HG03108 (cell line): ENCODE results near the gene FUT9.
"Not testable (repeated sequence)": the region's sequence is repeated elsewhere in the genome, so short reads cannot be mapped to it uniquely, and the experiment has no call there.

ENCODE experiments used
- ATAC-seq: cut with Tn5 transposase; IDR thresholded peaks from one replicate; pipeline ENCODE4 v1.9.1; 2021; ENCODE audit warnings: moderate library complexity; ENCODE audit not compliant: unreplicated experiment

The FUT9 gene

DNA sequence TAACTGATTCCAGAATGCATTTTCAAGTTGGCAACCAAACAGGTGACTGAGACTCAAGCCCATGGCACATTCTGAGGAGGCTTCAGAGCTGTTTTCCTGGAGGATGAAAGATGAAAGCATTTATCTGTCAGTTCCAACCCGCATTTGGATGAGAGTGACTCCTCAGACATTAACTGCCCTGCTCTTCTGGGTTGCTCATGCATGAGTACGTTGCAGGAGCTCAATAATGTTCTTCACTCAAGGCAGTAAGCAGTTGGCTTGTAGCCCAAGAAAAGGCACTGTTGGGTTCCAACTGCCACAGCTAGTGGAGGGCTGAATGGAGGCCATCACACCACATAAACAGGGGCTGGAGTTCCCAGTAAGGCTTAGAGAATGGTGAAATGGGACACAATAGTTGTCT lies 155.3 kb downstream of the FUT9 start:
- no peak for ATAC-seq

DNA sequence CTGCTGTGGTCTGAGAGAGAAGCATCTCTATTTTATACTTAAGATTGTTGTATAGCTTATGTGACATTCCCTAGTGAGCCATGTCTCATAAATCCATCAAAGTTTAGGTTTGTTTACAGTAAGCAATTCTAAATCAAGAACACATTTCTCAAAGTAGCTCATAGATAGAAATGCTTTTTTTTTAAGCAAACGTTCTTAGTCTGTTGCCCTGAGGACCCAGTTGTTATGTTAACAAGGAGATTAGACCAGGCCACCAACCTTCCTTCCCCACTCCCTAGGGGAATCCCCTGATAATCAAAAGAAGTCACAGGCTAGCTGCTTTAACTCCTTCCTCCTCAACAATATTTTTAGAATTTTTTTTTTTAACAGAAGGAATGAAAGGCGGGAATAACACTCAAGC lies 169.0 kb downstream of the FUT9 start:
- ATAC-seq: no peak

DNA sequence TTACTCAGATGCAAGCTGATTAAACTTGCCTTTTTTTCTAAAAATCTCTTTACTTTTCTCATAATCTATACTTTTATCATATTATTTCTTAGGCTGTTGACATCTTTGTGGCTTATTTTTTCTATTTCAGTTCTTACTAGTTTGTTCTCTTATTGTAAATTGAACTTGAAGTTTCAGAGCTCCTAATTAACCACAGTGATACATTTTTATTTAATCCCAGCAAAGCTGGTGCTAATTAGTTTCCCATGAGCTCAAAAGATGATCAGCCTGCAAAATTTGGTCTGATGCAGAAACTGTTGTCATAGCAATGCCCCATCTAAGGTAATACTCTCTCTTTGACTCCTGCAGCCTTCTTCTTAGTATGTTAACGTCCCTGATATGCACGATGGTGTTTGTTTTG lies 170.3 kb downstream of the FUT9 start:
- no peak for ATAC-seq

DNA sequence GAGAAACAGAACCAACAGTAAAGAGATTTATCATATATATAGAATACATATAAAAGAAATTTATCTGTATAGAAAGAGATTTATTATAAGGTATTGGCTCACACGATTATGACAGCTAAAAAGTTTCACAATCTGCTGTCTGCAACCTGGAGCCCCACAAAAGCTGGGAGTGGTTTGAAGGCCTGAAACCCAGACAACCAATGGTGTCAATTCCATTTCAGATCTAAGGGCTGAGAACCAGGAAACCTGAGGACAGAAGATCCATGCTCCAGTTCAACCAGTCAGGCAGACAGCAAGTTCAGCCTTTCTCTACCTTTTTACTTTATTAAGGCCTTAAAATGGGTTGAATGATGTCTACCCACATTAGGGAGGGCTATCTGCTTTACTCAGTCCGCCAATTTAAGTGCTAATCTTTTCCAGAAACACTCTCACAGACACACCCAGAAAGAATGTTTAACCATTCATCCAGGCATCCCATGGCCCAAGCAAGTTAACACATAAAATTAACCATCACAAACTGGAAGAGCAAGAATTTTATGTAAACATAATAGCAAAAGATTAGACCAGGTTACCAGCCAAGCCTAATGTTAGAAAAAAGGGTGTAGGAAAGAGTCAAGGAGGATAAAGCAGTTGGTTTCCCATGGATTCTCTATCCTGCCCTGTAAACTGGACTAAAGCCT lies 170.9 kb downstream of the FUT9 start:
- no peak for ATAC-seq

DNA sequence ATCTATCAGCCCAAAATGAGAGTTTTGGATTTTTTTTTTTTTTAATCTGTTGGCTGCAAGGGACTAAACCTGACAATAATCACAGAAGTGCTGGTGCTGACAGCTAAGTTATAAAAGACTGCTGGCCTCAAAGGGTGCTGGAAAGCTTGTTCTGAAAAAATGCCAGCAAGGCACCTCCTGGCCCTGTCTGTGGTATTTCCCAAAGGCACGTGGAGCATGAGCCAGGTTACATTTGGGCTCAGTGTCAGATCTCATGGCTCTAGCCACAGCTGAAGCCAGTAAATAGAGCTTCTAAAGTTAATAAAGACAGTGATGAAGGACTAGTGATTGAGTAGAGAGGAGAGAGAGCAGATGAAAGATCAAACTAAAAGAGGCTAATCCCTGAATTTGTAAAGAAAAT lies 178.9 kb downstream of the FUT9 start:
- ATAC-seq: no peak

DNA sequence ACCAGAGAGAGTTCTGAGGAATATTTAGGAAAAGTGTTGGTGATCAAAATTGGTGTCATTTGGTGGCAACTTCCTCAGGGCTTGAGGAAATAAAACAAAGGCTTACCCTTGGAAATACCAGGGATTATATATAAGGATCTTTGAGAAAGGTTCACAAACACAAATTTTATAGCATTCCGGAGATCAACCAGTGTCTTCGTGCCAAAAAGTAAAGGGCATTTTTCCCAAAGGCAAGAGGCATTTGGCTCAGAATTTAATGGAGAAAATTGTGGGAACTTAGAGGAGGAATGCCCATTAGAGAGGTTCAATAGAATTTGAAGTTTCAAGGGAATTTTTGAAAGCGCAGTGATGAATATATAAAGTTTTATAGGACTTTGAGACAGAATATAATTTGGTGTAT lies 179.5 kb downstream of the FUT9 start:
- ATAC-seq: no peak

DNA sequence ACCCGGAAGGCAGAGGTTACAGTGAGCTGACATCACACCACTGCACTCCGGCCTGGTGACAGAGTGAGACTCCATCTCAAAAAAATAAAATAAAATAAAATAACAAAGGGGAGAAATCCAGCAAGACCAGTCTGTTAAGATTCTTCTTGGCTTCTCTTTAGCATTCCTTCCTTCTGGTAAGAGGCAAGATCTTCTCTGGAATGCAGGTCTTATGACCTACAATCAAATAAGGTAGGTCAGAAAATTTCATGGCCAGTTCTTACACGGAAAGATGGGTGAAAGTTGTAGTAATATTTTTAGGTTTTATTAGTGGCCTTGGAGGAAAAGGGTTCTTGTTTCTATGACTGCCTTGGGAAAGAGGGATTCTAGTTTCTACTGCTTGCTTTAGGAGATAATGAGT lies 180.9 kb downstream of the FUT9 start:
- no peak for ATAC-seq

DNA sequence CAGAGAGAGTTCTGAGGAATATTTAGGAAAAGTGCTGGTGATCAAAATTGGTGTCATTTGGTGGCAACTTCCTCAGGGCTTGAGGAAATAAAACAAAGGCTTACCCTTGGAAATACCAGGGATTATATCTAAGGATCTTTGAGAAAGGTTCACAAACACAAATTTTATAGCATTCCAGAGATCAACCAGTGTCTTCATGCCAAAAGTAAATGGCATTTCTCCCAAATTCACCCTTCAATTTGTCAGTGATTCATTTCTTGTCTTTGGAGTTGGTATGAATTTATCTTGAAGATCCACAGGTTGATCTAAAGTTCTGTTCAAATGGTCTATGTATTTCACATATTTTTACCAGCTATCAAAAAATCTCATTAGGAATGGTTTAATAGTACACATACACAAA lies 181.5 kb downstream of the FUT9 start:
- no peak for ATAC-seq

DNA sequence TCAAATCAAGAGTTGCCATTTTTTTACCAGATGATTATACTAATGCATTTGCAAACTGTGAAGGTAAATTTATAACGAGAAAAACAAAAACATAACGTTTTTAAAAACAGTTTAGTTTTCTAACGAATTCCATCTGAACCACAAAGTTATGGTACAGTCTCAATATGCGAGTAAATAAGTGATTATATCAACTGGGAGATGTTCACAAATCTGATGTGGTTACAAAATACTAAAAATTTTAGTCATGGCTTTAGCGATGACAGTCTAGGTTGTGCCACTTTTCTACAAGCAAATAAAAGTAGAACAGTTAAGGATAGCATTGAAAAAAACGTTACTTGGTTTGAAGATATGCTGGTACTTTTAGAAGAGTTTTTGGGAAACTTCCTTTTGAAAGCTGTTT lies 186.8 kb downstream of the FUT9 start:
- no peak for ATAC-seq

DNA sequence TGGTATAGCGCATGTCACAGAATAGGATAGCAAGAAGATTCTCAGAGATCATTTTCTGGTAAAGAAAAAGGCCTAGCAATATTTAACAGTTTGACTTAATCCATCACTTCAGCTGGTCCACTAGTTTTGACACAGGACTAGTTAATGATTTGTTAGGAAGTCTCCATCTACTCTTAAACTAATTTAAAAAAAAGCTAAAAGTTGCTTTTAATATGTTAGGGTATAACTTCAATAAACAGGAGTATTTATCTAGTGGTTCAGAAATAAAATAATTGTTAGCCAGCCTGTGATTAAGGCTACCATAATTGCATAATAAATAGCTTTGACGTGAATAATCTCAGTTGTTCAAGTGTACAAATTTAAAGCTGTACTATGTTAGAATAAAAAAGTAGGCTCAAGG lies 195.6 kb downstream of the FUT9 start:
- no peak for ATAC-seq

DNA sequence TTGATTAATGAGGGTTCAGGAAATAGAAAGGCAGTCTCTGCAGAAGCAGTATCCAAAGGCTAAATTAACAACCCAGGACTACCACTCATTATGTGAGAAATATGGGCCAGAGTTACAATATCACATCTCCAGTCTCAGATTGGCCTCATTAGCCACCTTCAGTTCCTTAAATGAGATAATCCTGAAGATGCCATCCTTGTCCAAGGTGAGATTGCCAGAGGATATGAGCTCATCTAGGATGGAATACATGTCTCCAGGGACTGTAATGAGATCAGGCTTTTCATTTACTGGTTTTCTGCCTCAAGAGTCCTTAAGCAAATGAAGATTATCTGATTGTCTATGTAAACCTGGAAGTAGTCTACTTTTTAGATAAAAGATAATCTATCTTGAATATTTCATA lies 196.3 kb downstream of the FUT9 start:
- ATAC-seq: no peak

DNA sequence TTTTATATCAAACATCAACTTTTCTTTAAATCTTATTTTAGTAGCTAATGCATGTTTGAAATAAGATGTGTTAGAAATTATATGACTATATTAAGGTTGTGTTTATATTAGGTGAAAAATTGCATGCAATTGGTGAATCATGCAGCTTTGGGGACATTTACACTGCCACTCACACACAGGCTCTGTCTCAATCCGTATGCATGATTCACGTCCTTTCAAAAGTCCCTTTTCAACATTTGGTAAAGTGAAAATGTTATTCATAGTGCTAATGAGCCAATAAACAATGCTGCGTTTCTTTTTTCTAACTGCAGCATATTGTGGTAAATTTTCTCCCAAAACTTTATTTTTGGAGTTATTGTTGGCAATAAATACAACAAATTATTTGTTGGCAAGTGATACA lies 198.0 kb downstream of the FUT9 start:
- no peak for ATAC-seq

DNA sequence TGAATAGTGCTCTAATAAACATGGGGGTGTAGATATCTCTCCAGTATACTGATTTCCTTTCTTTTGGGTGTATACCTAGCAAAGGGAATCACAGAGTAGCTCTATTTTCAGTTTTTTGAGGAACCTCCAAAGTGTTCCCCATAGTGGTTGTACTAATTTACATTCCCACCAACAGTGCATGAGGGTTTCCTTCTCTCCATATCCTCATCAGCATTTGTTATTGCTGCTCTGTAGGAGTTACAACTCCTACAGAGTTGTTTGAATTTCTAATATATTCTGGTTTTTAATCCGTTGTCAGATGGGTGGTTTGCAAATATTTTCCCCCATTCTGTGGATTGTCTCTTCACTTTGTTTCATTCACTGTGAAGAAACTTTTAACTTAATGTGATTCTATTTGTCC lies 207.9 kb downstream of the FUT9 start:
- no peak for ATAC-seq

DNA sequence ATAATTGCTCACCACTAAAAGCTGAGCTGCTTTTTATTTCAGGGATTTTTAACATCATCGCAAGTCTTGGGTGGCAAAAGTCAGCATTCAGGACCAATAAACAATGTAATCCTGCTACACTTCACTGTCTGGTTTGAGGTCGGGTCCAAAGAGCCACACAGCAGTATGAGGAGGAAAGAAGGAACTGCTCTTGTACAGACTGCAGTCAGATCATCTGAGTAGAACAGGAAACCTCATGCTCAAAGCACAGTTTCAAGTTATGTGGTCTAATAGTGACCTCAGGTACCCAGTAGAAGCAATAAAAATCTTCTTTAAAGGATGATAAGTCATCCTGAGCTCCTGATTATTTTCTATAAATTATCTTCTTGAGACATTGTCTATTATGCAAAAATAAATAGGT lies 211.4 kb downstream of the FUT9 start:
- ATAC-seq: no peak

DNA sequence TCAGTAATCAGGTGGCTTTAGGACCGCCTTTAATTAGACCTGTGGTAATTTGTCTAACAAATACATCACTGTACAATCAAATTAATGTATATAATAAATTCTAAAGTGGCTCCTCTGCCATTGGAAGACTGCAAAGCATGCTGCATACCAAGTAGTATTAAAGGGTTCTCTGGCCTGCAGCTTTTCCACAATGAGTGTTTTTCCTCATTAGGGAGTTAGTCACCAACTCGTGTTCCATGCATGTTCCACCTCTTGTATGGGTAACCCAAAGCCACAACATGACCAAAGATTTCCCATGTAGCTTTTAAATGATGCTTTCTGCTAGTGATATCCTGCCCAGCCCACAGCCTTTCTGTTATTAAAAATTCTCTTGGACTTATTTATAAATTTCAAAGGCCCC lies 218.7 kb downstream of the FUT9 start:
- no peak for ATAC-seq

DNA sequence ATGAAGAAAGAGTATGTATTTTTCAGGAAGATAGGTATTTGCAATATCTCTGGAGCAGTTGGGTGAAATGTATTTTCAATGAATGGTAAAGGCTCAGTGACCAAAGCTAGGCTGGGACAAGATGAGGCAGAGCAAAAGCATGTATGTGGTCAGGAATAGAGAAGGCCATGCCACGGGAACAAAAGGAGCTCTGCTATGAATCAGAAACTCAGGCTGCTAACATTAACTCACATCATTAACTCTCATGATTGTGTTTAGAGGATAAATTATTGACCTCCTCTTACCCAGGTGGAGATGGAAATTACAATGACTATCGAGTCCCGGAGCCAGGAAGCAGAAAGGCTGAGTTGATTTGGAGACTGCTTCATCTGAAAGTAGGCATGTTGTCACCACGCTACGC lies 220.2 kb downstream of the FUT9 start:
- no peak for ATAC-seq

DNA sequence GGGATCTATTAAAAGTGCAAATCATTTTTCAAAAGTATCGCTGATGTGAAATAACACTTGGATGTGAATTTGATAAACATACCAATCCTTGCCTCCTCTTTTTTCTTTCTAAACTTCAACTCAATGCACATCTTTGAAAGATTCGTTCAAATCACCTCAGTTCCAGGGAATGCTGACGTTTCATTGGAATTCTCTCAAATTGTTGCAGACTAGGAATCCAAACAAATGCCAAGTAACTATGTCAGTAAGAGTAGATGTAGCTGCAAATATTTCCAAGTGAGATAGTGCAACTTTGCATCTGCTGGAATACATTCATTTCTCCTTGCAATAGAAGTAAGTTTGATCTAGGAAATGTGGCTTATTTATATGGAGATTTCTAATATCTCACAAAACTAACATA lies 220.7 kb downstream of the FUT9 start:
- no peak for ATAC-seq

DNA sequence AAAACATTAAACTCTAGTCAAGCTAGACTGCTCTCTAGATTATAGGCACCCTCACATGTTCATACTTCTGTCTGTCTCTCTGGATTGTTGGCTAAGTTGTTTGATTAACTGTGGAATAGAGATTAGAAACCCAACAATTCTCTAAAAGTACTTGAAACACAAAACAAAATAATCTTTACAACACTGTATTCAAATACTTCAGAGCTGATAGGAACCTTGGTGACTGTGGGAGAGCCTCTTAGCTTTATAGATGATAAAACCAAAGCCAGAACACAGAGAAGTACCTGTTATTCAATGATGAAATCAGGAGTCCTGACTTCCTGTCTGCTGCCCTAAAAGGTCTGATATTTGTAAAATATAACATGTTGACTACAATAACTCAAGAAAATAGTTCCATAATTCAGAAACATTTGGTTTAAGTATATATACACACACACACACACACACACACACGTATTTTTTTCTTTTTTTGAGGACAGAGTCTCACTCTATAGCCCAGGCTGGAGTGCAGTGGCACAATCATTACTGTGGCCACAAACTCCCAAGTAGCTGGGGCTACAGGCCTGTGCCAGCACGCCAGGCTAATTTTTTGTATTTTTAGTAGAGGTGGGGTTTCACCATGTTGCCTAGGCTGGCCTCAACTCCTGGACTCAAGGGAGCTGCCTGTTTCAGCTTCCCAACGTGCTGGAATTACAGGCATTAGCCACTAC lies 222.0 kb downstream of the FUT9 start:
- ATAC-seq: no peak

DNA sequence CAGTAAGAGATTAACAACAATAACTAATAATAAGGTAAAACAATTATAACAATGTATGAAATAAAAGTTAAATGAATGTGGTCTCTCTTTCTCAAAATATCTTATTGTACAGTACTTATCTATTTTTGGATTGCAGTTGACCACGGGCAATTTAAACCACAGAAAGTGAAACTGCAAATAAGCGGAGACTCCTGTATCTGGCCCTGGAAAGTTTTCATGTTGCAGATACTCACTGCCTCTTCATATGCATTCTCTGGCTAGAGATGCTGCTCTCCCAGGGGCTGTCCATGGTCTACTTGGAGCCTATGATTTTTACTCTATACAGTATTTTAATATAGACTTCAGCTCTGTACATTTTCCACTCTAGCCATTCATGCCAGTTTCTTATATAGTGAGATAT lies 230.8 kb downstream of the FUT9 start:
- no peak for ATAC-seq

DNA sequence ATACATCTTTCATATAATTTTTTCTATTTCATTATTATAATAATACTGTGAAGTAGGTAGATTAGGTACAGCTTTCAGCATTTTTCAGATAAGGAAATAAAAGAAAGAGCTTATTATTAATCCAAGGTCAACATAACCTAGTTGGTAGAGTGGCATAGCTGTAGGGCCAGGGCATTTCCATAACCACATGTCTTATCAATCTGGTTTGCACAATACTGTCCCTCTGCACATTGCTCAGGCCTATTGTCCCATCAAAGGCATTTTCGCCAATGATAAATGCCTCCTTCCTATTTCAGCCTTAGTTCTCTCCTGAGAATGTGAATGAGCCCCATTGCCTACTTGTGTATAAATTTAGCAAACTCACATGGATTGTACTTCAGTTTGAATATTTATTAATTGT lies 234.0 kb downstream of the FUT9 start:
- ATAC-seq: no peak

DNA sequence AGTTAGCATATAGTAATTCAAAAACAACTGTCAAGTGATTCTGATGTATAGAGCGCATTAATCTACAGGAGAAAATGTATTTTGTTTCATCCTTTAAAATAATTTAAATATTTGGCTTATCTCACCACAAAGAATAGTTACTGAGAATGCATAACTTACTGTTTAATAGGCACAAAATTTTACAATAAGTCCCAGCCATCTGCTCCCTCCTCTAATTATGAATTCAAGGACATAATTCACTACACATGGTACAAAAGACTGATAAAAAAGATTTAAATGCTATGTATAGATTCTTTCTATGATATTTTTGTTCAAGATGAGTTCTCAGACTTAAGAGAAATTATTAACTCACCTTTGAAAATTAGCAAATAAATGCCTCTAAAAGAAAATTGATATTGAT lies 242.0 kb downstream of the FUT9 start:
- ATAC-seq: no peak

DNA sequence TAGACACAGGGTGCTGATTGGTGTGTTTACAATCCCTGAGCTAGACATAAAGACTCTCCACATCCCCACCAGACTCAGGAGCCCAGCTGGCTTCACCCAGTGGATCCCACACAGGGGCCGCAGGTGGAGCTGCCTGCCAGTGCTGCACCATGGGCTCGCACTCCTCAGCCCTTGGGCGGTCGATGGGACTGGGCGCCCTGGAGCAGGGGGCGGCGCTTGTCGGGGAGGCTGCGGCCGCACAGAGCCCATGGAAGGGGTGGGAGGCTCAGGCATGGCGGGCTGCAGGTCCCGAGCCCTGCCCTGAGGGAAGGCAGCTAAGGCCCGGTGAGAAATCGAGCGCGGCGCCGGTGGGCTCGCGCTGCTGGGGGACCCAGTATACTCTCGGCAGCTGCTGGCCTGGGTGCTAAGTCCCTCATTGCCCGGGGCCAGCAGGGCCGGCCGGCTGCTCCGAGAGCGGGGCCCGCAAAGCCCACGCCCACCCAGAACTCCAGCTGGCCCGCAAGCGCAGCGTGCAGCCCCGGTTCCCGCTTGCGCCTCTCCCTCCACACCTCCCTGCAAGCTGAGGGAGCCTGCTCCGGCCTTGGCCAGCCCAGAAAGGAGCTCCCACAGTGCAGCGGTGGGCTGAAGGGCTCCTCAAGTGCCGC lies 245.1 kb downstream of the FUT9 start:
- ATAC-seq: not testable (repeated sequence)
